Measurements from ENCODE around the gene C12orf54. TPM values are rescaled to one million over a fixed set of nuclear protein-coding genes. Genes with fewer than 3 reads are reported as not detected.

Gene C12orf54
- total RNA-seq, 1 donor from 2014 or later, result not detected

Other genes with a start within 250 kb of the C12orf54 start
- 27.6 and 34.5 TPM in 2 replicates for gene ZNF641, start 131.6 kb upstream of the C12orf54 start, total RNA-seq
- not detected in 2 replicates for gene ANP32D, start 9.9 kb upstream of the C12orf54 start, total RNA-seq
- not detected in 2 replicates for gene OR8S1, start 43.1 kb downstream of the C12orf54 start, total RNA-seq
- not detected in 2 replicates for gene LALBA, start 87.5 kb downstream of the C12orf54 start, total RNA-seq
- gene KANSL2, start 199.7 kb downstream of the C12orf54 start, total RNA-seq, result 52.4 and 59.5 TPM in 2 replicates
- 48.9 and 49.6 TPM in 2 replicates for gene CCNT1, start 234.2 kb downstream of the C12orf54 start, total RNA-seq